ENCODE data around the gene MEGF11. TPM values are rescaled to one million over a fixed set of nuclear protein-coding genes. Genes with fewer than 3 reads are reported as not detected.

The MEGF11 gene
- total RNA-seq, 1 experiment from 2014 or later: not detected

GRCh38 chr15:66153549-66154415 is 99.8 kb downstream of the MEGF11 start:
- TF ChIP-seq EZH2 (IDR thresholded peaks at IDR 0.05; ENCODE audit: low read length, unreplicated experiment) (no peak), EZH2phosphoT487 (IDR thresholded peaks at IDR 0.05; ENCODE audit: borderline replicate concordance, low read length) (no peak), CTCF (conservative IDR thresholded peaks at IDR 0.05; ENCODE audit: low read depth, low read length) (no peak)
- Histone ChIP-seq H3K9ac (ENCODE audit: low read length) (no peak overlapping the region), H3K27me3 (ENCODE audit: low read length) (peaks cover 58% of the 10 kb centered on the region), H3K4me2 (ENCODE audit: low read length) (no peak overlapping the region), H3K36me3 (ENCODE audit: low read depth, low read length) (no peaks in the 10 kb centered on the region), H3K9me3 (ENCODE audit: low read length) (no peaks in the 10 kb centered on the region), H3K4me1 (ENCODE audit: insufficient read depth, low read length) (no peaks in the 10 kb centered on the region), H3K9me2 (replicated peaks; ENCODE audit: low read length) (no peaks in the 10 kb centered on the region), H2AFZ (ENCODE audit: low read length) (no peak overlapping the region), H3K79me2 (ENCODE audit: low read length) (no peaks in the 10 kb centered on the region), H3K27ac (ENCODE audit: low read length) (no peak overlapping the region), H3F3A (ENCODE audit: low read length, unreplicated experiment) (no peaks in the 10 kb centered on the region), H3K4me3 (ENCODE audit: low read length) (no peak overlapping the region), H4K20me1 (ENCODE audit: low read length) (no peaks in the 10 kb centered on the region)
- intact Hi-C loops (cut with micrococcal nuclease): no loop called here
- ChIA-PET CTCF (no interaction called here), POLR2A (ENCODE audit: unreplicated experiment) (no interaction called here)
- BruUV-seq (replicated peaks): no TSS peak
- ATAC-seq (no peak), DNase-seq (no peak)

GRCh38 chr15:66152650-66153049 is 100.9 kb downstream of the MEGF11 start:
- Histone ChIP-seq H3K9me2 (replicated peaks; ENCODE audit: low read length) (no peaks in the 10 kb centered on the region), H3K9me3 (ENCODE audit: low read length) (no peaks in the 10 kb centered on the region), H3K27me3 (ENCODE audit: low read length) (peaks cover 51% of the 10 kb centered on the region), H3K79me2 (ENCODE audit: low read length) (no peaks in the 10 kb centered on the region), H3K4me1 (ENCODE audit: insufficient read depth, low read length) (no peaks in the 10 kb centered on the region), H3F3A (ENCODE audit: low read length, unreplicated experiment) (no peaks in the 10 kb centered on the region), H3K4me2 (ENCODE audit: low read length) (no peak overlapping the region), H2AFZ (ENCODE audit: low read length) (no peak overlapping the region), H3K4me3 (ENCODE audit: low read length) (no peak overlapping the region), H3K27ac (ENCODE audit: low read length) (no peak overlapping the region), H3K9ac (ENCODE audit: low read length) (no peak overlapping the region), H3K36me3 (ENCODE audit: low read depth, low read length) (no peaks in the 10 kb centered on the region), H4K20me1 (ENCODE audit: low read length) (no peaks in the 10 kb centered on the region)
- BruUV-seq (replicated peaks): no TSS peak
- DNase-seq (no peak), ATAC-seq (no peak)
- CTCF ChIA-PET: no interaction called here
- no peak for TF ChIP-seq EZH2phosphoT487 (IDR thresholded peaks at IDR 0.05; ENCODE audit: borderline replicate concordance, low read length)
- no peak for TF ChIP-seq CTCF (conservative IDR thresholded peaks at IDR 0.05; ENCODE audit: low read depth, low read length)
- TF ChIP-seq EZH2 (IDR thresholded peaks at IDR 0.05; ENCODE audit: low read length, unreplicated experiment): no peak
- POLR2A ChIA-PET (ENCODE audit: unreplicated experiment): no interaction called here
- intact Hi-C loops (cut with micrococcal nuclease): no loop called here

- no peak overlapping the region for H2AFZ ChIP-seq (ENCODE audit: low read length)
- no peaks in the 10 kb centered on the region for H3K4me1 ChIP-seq (ENCODE audit: insufficient read depth, low read length)
- no peak overlapping the region for H3K27ac ChIP-seq (ENCODE audit: low read length)
- no peaks in the 10 kb centered on the region for H3K9me3 ChIP-seq (ENCODE audit: low read length)
- DNase-seq (no peak), ATAC-seq (no peak)
- no TSS peak for BruUV-seq (replicated peaks)
- ChIA-PET CTCF (no interaction called here), POLR2A (ENCODE audit: unreplicated experiment) (no interaction called here)
- no peaks in the 10 kb centered on the region for H3K36me3 ChIP-seq (ENCODE audit: low read depth, low read length)
- intact Hi-C loops (cut with micrococcal nuclease): no loop called here
- no peaks in the 10 kb centered on the region for H3K79me2 ChIP-seq (ENCODE audit: low read length)
- no peak for TF ChIP-seq EZH2 (IDR thresholded peaks at IDR 0.05; ENCODE audit: low read length, unreplicated experiment)
- no peak for TF ChIP-seq EZH2phosphoT487 (IDR thresholded peaks at IDR 0.05; ENCODE audit: borderline replicate concordance, low read length)
- TF ChIP-seq CTCF (conservative IDR thresholded peaks at IDR 0.05; ENCODE audit: low read depth, low read length): no peak
- H3K4me2 ChIP-seq (ENCODE audit: low read length): no peak overlapping the region
- H3K4me3 ChIP-seq (ENCODE audit: low read length): no peak overlapping the region
- no peaks in the 10 kb centered on the region for H4K20me1 ChIP-seq (ENCODE audit: low read length)
- H3K9ac ChIP-seq (ENCODE audit: low read length): no peak overlapping the region
- H3K9me2 ChIP-seq (replicated peaks; ENCODE audit: low read length): no peaks in the 10 kb centered on the region
- no peaks in the 10 kb centered on the region for H3F3A ChIP-seq (ENCODE audit: low read length, unreplicated experiment)
- H3K27me3 ChIP-seq (ENCODE audit: low read length): peaks cover 42% of the 10 kb centered on the region
Measured at GRCh38 chr15:66151809-66152208, 101.7 kb downstream of the MEGF11 start.
